RWPE1 (cell line): ENCODE data around the gene ATF7IP2.
"Not testable (repeated sequence)": the region's sequence is repeated elsewhere in the genome, so short reads cannot be mapped to it uniquely, and the experiment has no call there.

Experiments
- CTCF ChIA-PET: fragments of 350-600 bp; sonication (Branson Sonifier 250); formaldehyde crosslinking; extraction: SDS; loops from one replicate; lab custom pipeline; 2021; lab: Yijun Ruan, JAX
- POLR2A ChIA-PET: fragments of 400-600 bp; formaldehyde crosslinking; extraction: SDS; loops from one replicate; lab custom pipeline; 2020; ENCODE audit warnings: antibody characterized with exemption; ENCODE audit not compliant: low non-redundant PET; lab: Yijun Ruan, JAX
- DNase-seq: peaks from one replicate; pipeline ENCODE4 v3.0.0; 2012; ENCODE audit warnings: low spot score
- H3K27ac ChIP-seq: fragments of 450-650 bp; 2 replicates; pipeline ENCODE4 v1.5.1; 2017
- TF ChIP-seq, protein P1 (sequence below): fragments of 450-650 bp; conservative IDR thresholded peaks from 2 replicates; pipeline ENCODE4 v1.5.1; 2017; ENCODE audit warnings: low read depth, mild to moderate bottlenecking

The ATF7IP2 gene

GRCh38 chr16:10500582-10500981 lies 114.7 kb downstream of the ATF7IP2 start:
- TF ChIP-seq, protein P1, sequence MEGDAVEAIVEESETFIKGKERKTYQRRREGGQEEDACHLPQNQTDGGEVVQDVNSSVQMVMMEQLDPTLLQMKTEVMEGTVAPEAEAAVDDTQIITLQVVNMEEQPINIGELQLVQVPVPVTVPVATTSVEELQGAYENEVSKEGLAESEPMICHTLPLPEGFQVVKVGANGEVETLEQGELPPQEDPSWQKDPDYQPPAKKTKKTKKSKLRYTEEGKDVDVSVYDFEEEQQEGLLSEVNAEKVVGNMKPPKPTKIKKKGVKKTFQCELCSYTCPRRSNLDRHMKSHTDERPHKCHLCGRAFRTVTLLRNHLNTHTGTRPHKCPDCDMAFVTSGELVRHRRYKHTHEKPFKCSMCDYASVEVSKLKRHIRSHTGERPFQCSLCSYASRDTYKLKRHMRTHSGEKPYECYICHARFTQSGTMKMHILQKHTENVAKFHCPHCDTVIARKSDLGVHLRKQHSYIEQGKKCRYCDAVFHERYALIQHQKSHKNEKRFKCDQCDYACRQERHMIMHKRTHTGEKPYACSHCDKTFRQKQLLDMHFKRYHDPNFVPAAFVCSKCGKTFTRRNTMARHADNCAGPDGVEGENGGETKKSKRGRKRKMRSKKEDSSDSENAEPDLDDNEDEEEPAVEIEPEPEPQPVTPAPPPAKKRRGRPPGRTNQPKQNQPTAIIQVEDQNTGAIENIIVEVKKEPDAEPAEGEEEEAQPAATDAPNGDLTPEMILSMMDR: no peak

GRCh38 chr16:10501016-10501607 lies 115.3 kb downstream of the ATF7IP2 start:
- TF ChIP-seq, protein P1: no peak
- H3K27ac ChIP-seq: no peak overlapping the region
- ChIA-PET CTCF (no interaction called here), POLR2A (no interaction called here)
- DNase-seq: no peak

More at GRCh38 chr16:10500582-10500981, 114.7 kb downstream of the ATF7IP2 start:
- ChIA-PET POLR2A (no interaction called here), CTCF (no interaction called here)
- no peak for DNase-seq
- H3K27ac ChIP-seq: no peak overlapping the region

GRCh38 chr16:10502776-10503175 lies 116.9 kb downstream of the ATF7IP2 start:
- ChIA-PET CTCF (no interaction called here), POLR2A (no interaction called here)
- TF ChIP-seq, protein P1: no peak
- DNase-seq: no peak
- no peak overlapping the region for H3K27ac ChIP-seq

- TF ChIP-seq, protein P1: no peak
- POLR2A ChIA-PET: no interaction called here
- no peak for DNase-seq
- H3K27ac ChIP-seq: no peak overlapping the region
- CTCF ChIA-PET: interaction anchor here (0.7 kb wide), 1 partner anchor 1634 kb away, joined by 5 read pairs; no protein-coding TSS in a partner anchor
Measured at GRCh38 chr16:10504404-10504885, 118.6 kb downstream of the ATF7IP2 start.

- DNase-seq, CTCF ChIA-PET, H3K27ac ChIP-seq, POLR2A ChIA-PET: not testable (repeated sequence)
Measured at GRCh38 chr16:10505286-10505685, 119.4 kb downstream of the ATF7IP2 start.

DNA sequence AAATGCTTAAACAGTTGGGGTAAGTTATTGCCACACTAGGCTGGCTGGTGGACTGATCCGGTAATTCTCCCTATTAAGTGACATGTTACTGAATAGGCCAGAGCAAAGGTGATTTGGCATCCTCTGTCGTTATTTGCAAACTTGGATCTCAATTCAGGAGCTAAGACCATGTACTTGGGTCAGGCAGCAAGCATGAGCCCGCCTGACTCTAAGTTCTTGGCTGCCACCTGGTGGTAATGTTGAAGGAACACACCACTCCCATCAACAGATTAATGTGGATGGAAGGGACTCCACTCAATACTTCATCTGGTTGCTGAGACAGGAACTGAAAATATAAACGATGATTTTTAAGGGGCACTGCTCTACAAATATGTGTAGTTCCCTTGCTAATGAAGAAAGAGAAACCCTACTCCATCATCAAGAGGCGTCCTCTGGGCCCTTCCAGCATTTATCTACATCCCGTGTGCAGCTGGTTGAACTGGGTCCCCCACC lies 123.7 kb downstream of the ATF7IP2 start:
- TF ChIP-seq, protein P1: peak; percentile 79
- no peak overlapping the region for H3K27ac ChIP-seq
- CTCF ChIA-PET: interaction anchor here (0.6 to 2.3 kb wide), 12 partner anchors 12 to 1910 kb away, joined by 3 to 21 read pairs (median 3); no protein-coding TSS in a partner anchor
- DNase-seq: peak; percentile 80
- POLR2A ChIA-PET: no interaction called here

DNA sequence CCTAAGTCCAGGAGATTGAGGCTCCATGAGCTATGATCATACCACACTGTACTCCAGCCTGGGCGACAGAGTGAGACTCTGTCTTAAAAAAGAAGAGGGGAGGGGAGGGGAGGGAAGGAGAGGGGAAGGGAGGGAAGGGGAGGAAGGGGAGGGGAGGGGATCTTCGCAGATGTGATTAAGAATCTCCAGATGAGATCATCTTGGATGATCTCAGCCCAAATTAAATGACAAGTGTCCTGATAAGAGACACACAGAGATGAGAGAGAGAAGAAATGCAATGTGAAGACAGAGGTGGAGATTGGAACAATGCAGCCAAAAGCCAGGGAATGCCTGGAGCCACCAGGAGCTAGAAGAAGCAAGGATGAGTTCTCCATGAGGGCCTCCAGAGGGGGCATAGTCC lies 124.4 kb downstream of the ATF7IP2 start:
- ChIA-PET CTCF (interaction anchor here (0.6 to 2.3 kb wide), 11 partner anchors 13 to 254 kb away, joined by 3 to 21 read pairs (median 3); no protein-coding TSS in a partner anchor), POLR2A (interaction anchor here (0.6 kb wide), 1 partner anchor 190 kb away, joined by 3 read pairs; no protein-coding TSS in a partner anchor)
- no peak for DNase-seq
- TF ChIP-seq, protein P1: no peak
- no peak overlapping the region for H3K27ac ChIP-seq
